ENCODE data around the gene REM2.

Gene REM2

GRCh38 chr14:22932146-22932545, 49.1 kb downstream of the REM2 start:
- no peak for DNase-seq

GRCh38 chr14:22935156-22935555, 52.1 kb downstream of the REM2 start:
- DNase-seq = no peak

All from activated CD4-positive, alpha-beta T cell treated with anti-CD3 and anti-CD28 coated beads, Interleukin-2, amount 50 U/mL, for 16 hours (primary cell).